Tibial artery (tissue), 4 donors: ENCODE data around the gene HSFX4.
"Not testable (repeated sequence)": the region's sequence is repeated elsewhere in the genome, so short reads cannot be mapped to it uniquely, and the experiment has no call there.

Experiments used
- DNase-seq, 2 donors: peaks; one replicate each; pipeline ENCODE4 v3.0.0-alpha.2; 2019
- H3K27ac ChIP-seq, 2 donors: fragments of 200-600 bp; sonication (generic) in 1 of 2; 1 replicate in 1 of 2; 2 replicates in 1 of 2; pipeline ENCODE4 v1.5.1; 2018 to 2019; ENCODE audit warnings: mild to moderate bottlenecking in 1 of 2
- H3K27me3 ChIP-seq, 2 donors: fragments of 200-600 bp; sonication (generic) in 1 of 2; one replicate each; pipeline versions ENCODE4 v1.5.1 to v1.6.0; 2016 to 2019
- H3K36me3 ChIP-seq, 3 donors: fragments of 200-600 bp; sonication (generic) in 2 of 3; one replicate each; pipeline ENCODE4 v1.5.1; 2016 to 2019; ENCODE audit warnings: mild to moderate bottlenecking in 2 of 3
- H3K4me1 ChIP-seq, 4 donors: fragments of 200-600 bp; sonication (generic) in 2 of 4; 1 replicate in 3 of 4; 2 replicates in 1 of 4; pipeline ENCODE4 v1.5.1; 2016 to 2019
- H3K4me3 ChIP-seq, 2 donors: fragments of 200-600 bp; sonication (generic) in 1 of 2; 1 replicate in 1 of 2; 2 replicates in 1 of 2; pipeline ENCODE4 v1.5.1; 2018 to 2019; ENCODE audit warnings: mild to moderate bottlenecking in 2 of 2
- H3K9me3 ChIP-seq, 3 donors: fragments of 200-600 bp; sonication (generic) in 1 of 3; one replicate each; pipeline ENCODE4 v1.5.1; 2016 to 2019
- intact Hi-C: fragments of 100-400 bp; cut with DNase I; formaldehyde crosslinking; loops from one replicate; pipeline ENCODE4 v1.15.0; 2023; ENCODE audit warnings: low total_unique reads
- TF ChIP-seq, protein P1 (sequence below), 2 experiments: fragments of 200-600 bp in 1 of 2; fragments of 450-650 bp in 1 of 2; IDR thresholded peaks; one replicate each; pipeline ENCODE4 v1.5.1; 2017 to 2019; ENCODE audit warnings: antibody characterized with exemption in 2 of 2, mild to moderate bottlenecking in 1 of 2, moderate library complexity in 1 of 2

The HSFX4 gene

DNA sequence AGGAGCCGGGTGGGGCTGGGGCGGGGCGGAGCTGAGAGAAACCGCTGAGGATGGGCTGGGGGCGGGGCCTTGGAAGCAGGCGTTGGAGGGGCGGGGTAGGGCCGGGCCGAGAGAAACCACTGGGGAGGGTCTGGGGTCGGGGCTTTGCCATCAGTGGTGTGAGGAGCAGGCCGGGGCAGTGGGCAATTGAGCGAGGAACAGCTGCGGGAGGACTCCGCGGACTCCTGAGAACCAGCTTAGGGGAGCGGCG is 10.2 kb downstream of the HSFX4 start:
- intact Hi-C loops, result no loop called here
- peak overlapping the region; percentile 88 for H3K27ac ChIP-seq
- H3K4me1 ChIP-seq, result peaks cover 0 to 7% (median 6%) of the 10 kb centered on the region in 4 donors
- H3K27me3 ChIP-seq, result no peaks in the 10 kb centered on the region
- H3K36me3 ChIP-seq, result peaks cover 0 to 3% (median 0%) of the 10 kb centered on the region in 3 donors
- TF ChIP-seq, protein P1, sequence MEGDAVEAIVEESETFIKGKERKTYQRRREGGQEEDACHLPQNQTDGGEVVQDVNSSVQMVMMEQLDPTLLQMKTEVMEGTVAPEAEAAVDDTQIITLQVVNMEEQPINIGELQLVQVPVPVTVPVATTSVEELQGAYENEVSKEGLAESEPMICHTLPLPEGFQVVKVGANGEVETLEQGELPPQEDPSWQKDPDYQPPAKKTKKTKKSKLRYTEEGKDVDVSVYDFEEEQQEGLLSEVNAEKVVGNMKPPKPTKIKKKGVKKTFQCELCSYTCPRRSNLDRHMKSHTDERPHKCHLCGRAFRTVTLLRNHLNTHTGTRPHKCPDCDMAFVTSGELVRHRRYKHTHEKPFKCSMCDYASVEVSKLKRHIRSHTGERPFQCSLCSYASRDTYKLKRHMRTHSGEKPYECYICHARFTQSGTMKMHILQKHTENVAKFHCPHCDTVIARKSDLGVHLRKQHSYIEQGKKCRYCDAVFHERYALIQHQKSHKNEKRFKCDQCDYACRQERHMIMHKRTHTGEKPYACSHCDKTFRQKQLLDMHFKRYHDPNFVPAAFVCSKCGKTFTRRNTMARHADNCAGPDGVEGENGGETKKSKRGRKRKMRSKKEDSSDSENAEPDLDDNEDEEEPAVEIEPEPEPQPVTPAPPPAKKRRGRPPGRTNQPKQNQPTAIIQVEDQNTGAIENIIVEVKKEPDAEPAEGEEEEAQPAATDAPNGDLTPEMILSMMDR (IDR thresholded peaks at IDR 0.05), result no peak
- H3K9me3 ChIP-seq, result no peaks in the 10 kb centered on the region
- no peak for DNase-seq
- H3K4me3 ChIP-seq, result peak overlapping the region; percentile 57 to 58

DNA sequence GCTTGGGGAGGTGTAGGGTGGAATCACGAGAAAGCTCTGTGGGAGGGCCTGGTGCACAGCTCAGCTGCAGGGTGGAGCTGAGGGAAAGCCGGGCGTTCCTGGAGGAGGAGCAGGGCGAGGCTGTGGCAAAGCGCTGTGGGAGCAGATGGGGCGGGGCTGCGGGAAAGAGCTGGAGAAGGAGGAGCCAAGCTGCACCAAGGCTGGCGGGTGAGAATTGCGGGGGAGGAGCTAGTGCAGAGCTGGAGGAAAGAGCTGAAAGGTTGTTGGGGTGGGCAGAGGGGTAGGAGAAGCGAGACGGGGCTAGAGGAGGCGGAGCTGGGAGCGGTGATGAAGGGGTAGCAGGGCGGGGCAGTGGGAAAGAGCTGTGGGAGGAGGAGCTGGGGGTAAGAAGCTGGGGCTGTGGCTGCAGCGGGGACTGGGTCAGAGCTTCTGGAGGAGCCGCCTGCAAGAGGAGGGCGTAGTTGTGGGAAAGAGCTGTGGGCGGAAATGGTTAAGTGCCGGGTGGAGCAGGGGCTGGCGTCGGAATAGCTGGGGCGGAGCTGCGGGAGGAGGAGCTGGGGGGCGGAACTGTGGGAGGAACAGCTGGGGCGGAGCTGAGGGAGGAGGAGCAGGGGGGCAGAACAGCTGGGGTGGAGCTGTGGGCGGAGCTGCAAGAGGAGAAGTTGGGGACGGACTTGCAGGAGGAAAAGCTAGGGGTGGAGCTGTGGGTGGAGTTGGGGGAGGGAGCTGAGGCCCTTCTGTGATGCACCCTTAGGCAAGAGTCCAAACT is 10.7 kb downstream of the HSFX4 start:
- peaks cover 0 to under 1% (median 0%) of the 10 kb centered on the region in 3 donors for H3K36me3 ChIP-seq

DNA sequence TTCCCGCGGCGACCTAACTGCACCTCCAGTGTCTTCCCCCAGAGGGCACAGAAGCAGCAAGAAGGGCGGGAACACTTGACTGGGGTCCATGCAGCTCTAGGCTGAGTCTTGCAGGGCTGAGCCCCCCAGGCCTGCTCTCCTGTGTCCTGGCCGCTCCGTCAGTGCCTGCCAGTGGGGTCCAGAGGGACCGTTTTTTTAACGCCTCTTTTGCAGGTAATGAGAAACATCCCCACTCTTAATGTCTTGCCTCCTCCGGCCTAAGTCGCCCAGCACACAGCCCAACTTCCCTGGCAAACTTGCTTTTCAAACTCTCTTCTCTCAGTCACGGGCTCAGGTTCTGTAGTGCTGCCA is 11.3 kb downstream of the HSFX4 start:
- DNase-seq, intact Hi-C loops, H3K4me1 ChIP-seq, H3K27me3 ChIP-seq, H3K9me3 ChIP-seq, H3K36me3 ChIP-seq: not testable (repeated sequence)
- TF ChIP-seq, protein P1 (IDR thresholded peaks at IDR 0.05), result peak; percentile 44 to 61
- H3K27ac ChIP-seq, result peak overlapping the region; percentile 33 to 39
- peak overlapping the region; percentile 36 to 58 for H3K4me3 ChIP-seq

More for the DNA sequence above, 10.7 kb downstream of the HSFX4 start:
- intact Hi-C loops, result no loop called here
- no peaks in the 10 kb centered on the region for H3K27me3 ChIP-seq
- H3K4me1 ChIP-seq, result peaks cover 0 to 7% (median 6%) of the 10 kb centered on the region in 4 donors
- DNase-seq, result peak; percentile 95 to 97
- TF ChIP-seq, protein P1 (IDR thresholded peaks at IDR 0.05), result no peak
- H3K9me3 ChIP-seq, result no peaks in the 10 kb centered on the region
- H3K27ac ChIP-seq, result peak overlapping the region; percentile 88
- H3K4me3 ChIP-seq, result peak overlapping the region; percentile 57 to 58

DNA sequence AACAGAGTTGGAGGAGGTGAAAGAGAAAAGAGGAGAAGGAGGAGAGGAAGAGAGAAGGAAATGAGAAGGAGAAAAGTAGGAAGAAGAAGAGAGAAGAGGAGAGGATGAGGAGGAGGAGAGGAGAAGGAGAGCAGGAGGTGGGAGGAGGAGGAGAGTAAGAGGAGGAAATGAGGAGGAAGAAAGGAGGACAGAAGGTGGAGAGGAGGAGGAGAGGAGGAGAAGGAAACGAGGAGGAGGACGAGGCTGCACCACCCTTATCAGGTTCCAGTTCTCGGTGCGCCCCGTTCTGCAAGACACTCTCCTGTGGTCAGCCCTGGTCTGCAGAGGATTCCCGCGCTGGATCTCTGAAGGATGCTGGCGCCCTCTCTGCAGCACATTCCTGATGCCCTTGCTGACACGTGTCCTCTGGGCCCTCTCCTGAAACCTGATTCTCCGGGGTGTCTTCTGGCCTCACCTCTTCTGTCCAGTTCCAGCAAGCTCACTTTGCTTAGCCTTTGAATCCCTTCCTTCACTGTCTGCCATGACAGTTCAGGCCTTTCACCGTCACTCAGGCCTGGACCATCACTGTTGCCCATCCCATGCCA is 15.8 kb downstream of the HSFX4 start:
- H3K9me3 ChIP-seq, H3K4me1 ChIP-seq, H3K27me3 ChIP-seq, H3K4me3 ChIP-seq, intact Hi-C loops, H3K27ac ChIP-seq, DNase-seq: not testable (repeated sequence)
- peaks cover 0 to 19% (median 0%) of the 10 kb centered on the region in 3 donors for H3K36me3 ChIP-seq

DNA sequence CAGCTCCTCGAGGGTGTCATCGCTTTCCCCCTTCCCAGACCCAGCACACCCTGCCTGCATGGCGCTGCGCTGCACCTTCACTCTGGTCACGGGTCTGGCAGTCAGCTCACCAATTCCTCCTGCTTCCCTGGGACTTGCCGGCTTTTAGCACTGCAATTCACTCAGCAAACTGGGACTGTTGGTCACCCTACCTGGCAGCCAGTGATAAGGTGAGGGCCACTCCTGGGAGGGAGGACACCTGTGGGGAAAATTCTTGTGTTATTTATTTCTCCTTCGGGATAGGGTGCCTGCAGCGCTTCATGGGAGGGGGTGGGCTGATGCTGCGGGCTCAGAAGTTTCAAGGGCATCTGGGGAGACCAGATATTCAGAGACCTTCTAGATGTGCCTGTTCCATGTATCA is 16.4 kb downstream of the HSFX4 start:
- H3K27ac ChIP-seq, DNase-seq, H3K4me3 ChIP-seq, H3K27me3 ChIP-seq, H3K4me1 ChIP-seq, intact Hi-C loops, H3K9me3 ChIP-seq: not testable (repeated sequence)
- peaks cover 0 to 19% (median 0%) of the 10 kb centered on the region in 3 donors for H3K36me3 ChIP-seq

DNA sequence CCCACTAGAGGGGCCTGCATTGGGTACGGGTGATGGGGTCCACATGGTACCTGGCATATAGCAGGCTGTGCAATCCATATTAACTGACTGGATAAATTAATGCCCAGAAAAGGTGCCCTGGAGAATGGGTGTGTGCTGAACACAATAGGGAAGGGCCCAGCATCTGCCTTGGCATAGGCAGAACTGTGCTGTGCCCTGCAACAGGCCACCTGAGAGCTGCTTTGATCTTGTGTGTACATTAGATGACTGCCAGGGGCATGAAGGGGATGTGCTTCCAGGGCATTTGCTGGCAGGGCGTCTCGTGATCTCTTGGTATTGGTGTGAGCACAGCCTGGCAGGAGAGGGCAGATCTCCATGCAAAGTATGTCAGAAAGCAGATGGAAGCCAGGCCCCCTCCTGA is 17.6 kb downstream of the HSFX4 start:
- H3K4me3 ChIP-seq, H3K27ac ChIP-seq, H3K4me1 ChIP-seq, H3K9me3 ChIP-seq, intact Hi-C loops, DNase-seq, H3K27me3 ChIP-seq: not testable (repeated sequence)
- peaks cover 0 to 19% (median 0%) of the 10 kb centered on the region in 3 donors for H3K36me3 ChIP-seq

DNA sequence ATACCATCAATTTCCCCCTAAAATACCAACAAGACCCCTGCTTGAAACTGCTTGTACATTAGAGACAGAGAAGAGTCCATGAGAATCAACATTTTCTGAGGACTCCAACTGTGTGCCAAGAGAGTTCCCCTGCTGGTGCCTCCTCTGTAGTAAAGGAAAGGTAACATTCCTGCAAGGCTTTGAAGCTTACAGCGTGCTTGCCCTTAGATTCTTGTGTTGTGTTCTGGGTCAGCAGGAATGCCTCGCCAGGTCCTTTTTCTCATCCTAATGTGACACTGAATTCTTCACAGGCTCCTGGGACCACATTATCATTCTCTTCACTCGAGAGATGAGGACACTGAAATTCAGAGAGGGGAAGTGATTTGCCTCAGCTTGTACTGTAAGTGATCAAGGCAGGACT is 18.6 kb downstream of the HSFX4 start:
- intact Hi-C loops, result no loop called here
- H3K27ac ChIP-seq, result no peak overlapping the region
- no peaks in the 10 kb centered on the region for H3K9me3 ChIP-seq
- H3K4me3 ChIP-seq, result no peak overlapping the region
- no peak for DNase-seq
- H3K36me3 ChIP-seq, result peaks cover 0 to 19% (median 0%) of the 10 kb centered on the region in 3 donors
- H3K27me3 ChIP-seq, result no peaks in the 10 kb centered on the region
- H3K4me1 ChIP-seq, result peaks cover 0 to 7% (median 0%) of the 10 kb centered on the region in 4 donors
- TF ChIP-seq, protein P1 (IDR thresholded peaks at IDR 0.05), result no peak
